ENCODE results near the gene IFI6. TPM values are rescaled to one million over a fixed set of nuclear protein-coding genes. Genes with fewer than 3 reads are reported as not detected.

IFI6 gene
- total and polyA plus RNA-seq, 2 of the 8 experiments (the other 6 are each of a cell fraction or from before 2014, with no cell fraction given), result 6.1 to 13.2 TPM

GRCh38 chr1:27661412-27662075 is 10.4 kb downstream of the IFI6 start:
- no peak overlapping the region for H2AFZ ChIP-seq (ENCODE audit: low read length)
- H3K9ac ChIP-seq (replicated peaks in 1 of 4; ENCODE audit: extremely low read depth in 1 of 4, low read depth in 3 of 4, low read length in 3 of 4), result no peak overlapping the region
- H4K5ac ChIP-seq (ENCODE audit: insufficient read length, low read depth, low read length), result no peak overlapping the region
- H3K9me3 ChIP-seq (ENCODE audit: insufficient read depth in 2 of 2, low read depth in 1 of 2, low read length in 1 of 2), result no peaks in the 10 kb centered on the region
- FAIRE-seq, result no peak
- no peak overlapping the region for H2AK5ac ChIP-seq (ENCODE audit: low read depth, low read length)
- H3K4ac ChIP-seq (replicated peaks; ENCODE audit: insufficient read length, low read depth, low read length), result no peak overlapping the region
- no peak overlapping the region for H3K23ac ChIP-seq (ENCODE audit: insufficient read length)
- H3K79me2 ChIP-seq (ENCODE audit: control insufficient read depth in 1 of 2, insufficient read depth in 2 of 2, low read length in 2 of 2), result no peaks in the 10 kb centered on the region
- H3K23me2 ChIP-seq (ENCODE audit: low read depth, low read length), result peaks cover 4% of the 10 kb centered on the region; the same call in 1 of the 2 replicates
- H3K4me2 ChIP-seq (ENCODE audit: insufficient read depth in 1 of 2, low read depth in 2 of 2, low read length in 2 of 2), result no peak overlapping the region
- no peaks in the 10 kb centered on the region for H3K36me3 ChIP-seq (ENCODE audit: control insufficient read depth in 2 of 4, insufficient read depth in 4 of 4, low read length in 3 of 4)
- no peaks in the 10 kb centered on the region for H3K79me1 ChIP-seq (ENCODE audit: low read depth, low read length)
- H3K4me1 ChIP-seq (replicated peaks in 1 of 4; ENCODE audit: control insufficient read depth in 3 of 4, insufficient read depth in 4 of 4, low read length in 3 of 4), result peaks cover 4 to 20% (median 13%) of the 10 kb centered on the region in 4 experiments; a peak in 6 of 7 replicates
- peak overlapping the region; percentile 88; the same call in 1 of the 2 replicates for H2BK15ac ChIP-seq (ENCODE audit: low read length)
- ChIA-PET CTCF (ENCODE audit: partially characterized antibody) (interaction anchor here (0.6 to 13.1 kb wide), 22 partner anchors 12 to 1022 kb away, joined by 3 to 472 read pairs (median 4); partner anchors contain the start of gene AHDC1), POLR2A (ENCODE audit: partially characterized antibody) (interaction anchor here (1.1 to 1.9 kb wide), 3 partner anchors 11 to 58 kb away, joined by 3 to 5 read pairs (median 4); partner anchors contain the start of gene AHDC1)
- peak overlapping the region; percentile 34; the same call in 1 of the 2 replicates for H2BK20ac ChIP-seq (ENCODE audit: low read length)
- H4K91ac ChIP-seq (replicated peaks; ENCODE audit: insufficient read length, low read length), result no peak overlapping the region
- H2BK5ac ChIP-seq (ENCODE audit: low read depth, low read length), result no peak overlapping the region
- no peak overlapping the region for H3K27ac ChIP-seq (ENCODE audit: low read depth, low read length)
- H2BK120ac ChIP-seq (replicated peaks; ENCODE audit: low read depth, low read length), result no peak overlapping the region
- peaks cover 0 to 2% (median 0%) of the 10 kb centered on the region in 4 experiments; a peak in 2 of 7 replicates for H3K27me3 ChIP-seq (replicated peaks in 1 of 4; ENCODE audit: control insufficient read depth in 3 of 4, extremely low read depth in 1 of 4, insufficient read depth in 3 of 4, low read length in 3 of 4)
- no peak overlapping the region for H4K8ac ChIP-seq (ENCODE audit: extremely low read depth, insufficient read depth, low read length)
- no peak overlapping the region for H3K56ac ChIP-seq (replicated peaks; ENCODE audit: insufficient read length, low read depth, low read length)
- DNase-seq (ENCODE audit: low read depth in 1 of 2, low spot score in 2 of 2), result no peak
- WGBS, 2 experiments (ENCODE audit: extremely low coverage in 1 of 2, insufficient coverage in 1 of 2, insufficient read length in 1 of 2, insufficient replicate concordance in 2 of 2, low coverage in 1 of 2, low lambda C conversion rate in 2 of 2, missing lambda C conversion rate in 1 of 2), result 92% methylated on average over 8 of the region's 8 CpGs; no CpG with 5 or more reads in 1 of the 2 experiments
- no peak overlapping the region for H3K14ac ChIP-seq (ENCODE audit: insufficient read length)
- H3K4me3 ChIP-seq (ENCODE audit: extremely low read depth in 1 of 4, insufficient read depth in 2 of 4, low read depth in 3 of 4, low read length in 4 of 4), result no peak overlapping the region
- H2BK12ac ChIP-seq (ENCODE audit: low read depth, low read length), result peak overlapping the region; percentile 84; the same call in 1 of the 2 replicates
- H4K20me1 ChIP-seq (replicated peaks in 1 of 2; ENCODE audit: control insufficient read depth in 1 of 2, insufficient read depth in 2 of 2, low read length in 2 of 2), result no peaks in the 10 kb centered on the region
- H3K18ac ChIP-seq (ENCODE audit: extremely low read depth, low read length), result no peak overlapping the region
- TF ChIP-seq YY1 (IDR thresholded peaks at IDR 0.05; ENCODE audit: low read depth, low read length) (no peak), RFX5 (IDR thresholded peaks at IDR 0.05; ENCODE audit: borderline replicate concordance, low read depth, low read length) (no peak), EZH2 (IDR thresholded peaks at IDR 0.05; ENCODE audit: low read depth, low read length, severe bottlenecking) (no peak), SAP30 (IDR thresholded peaks at IDR 0.05; ENCODE audit: insufficient read depth, insufficient replicate concordance, low read length) (no peak), RNF2 (IDR thresholded peaks at IDR 0.05; ENCODE audit: borderline replicate concordance, low read depth, low read length, missing control alignments, poor library complexity, severe bottlenecking) (no peak), KDM4A (IDR thresholded peaks at IDR 0.05; ENCODE audit: low read depth, low read length, severe bottlenecking) (no peak), HDAC2 (IDR thresholded peaks at IDR 0.05; ENCODE audit: borderline replicate concordance in 1 of 2, low read depth in 2 of 2, low read length in 2 of 2) (no peak), POLR2A (IDR thresholded peaks at IDR 0.05; ENCODE audit: control extremely low read depth in 1 of 2, low read depth in 2 of 2, low read length in 2 of 2) (no peak), KDM5A (IDR thresholded peaks at IDR 0.05; ENCODE audit: low read length) (no peak), GTF2F1 (IDR thresholded peaks at IDR 0.05; ENCODE audit: borderline replicate concordance, low read depth, low read length) (no peak), NANOG (IDR thresholded peaks at IDR 0.05; ENCODE audit: insufficient read depth, low read depth, low read length, poor library complexity, severe bottlenecking) (no peak)

Data from H1 (cell line).